ENCODE measurements around the gene RBMS1.
A peak's percentile ranks its signal among the peaks of the same experiment; 100 is the strongest.

RBMS1 gene

DNA sequence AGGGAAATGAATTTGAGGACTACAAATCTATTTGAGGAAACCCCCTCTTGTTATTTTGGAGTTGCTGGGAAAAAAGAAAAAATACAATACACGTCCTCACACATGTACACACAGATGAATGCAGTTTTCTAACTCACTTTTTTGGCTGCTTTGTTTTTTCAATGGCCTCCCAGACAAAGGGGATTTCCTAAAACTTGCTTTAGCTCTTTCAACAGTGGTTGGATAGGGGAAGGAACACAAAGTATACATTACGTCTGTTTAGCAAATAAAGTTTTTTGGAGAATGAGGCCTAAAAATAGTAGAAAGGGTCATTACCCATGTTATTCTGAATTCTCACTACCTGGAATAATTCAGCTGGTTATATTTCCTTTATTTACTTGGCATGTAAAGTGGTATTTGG is 168.2 kb downstream of the RBMS1 start:
- H3K9me2 ChIP-seq (replicated peaks; ENCODE audit: low read depth, low read length): no peaks in the 10 kb centered on the region
- TF ChIP-seq EZH2phosphoT487 (IDR thresholded peaks at IDR 0.05; ENCODE audit: borderline replicate concordance) (no peak), CTCF (conservative IDR thresholded peaks at IDR 0.05; ENCODE audit: low read length) (no peak)
- no peaks in the 10 kb centered on the region for H3F3A ChIP-seq (ENCODE audit: low read depth)
- no peak overlapping the region for H3K9ac ChIP-seq (ENCODE audit: low read depth, low read length, poor library complexity, severe bottlenecking)
- H3K36me3 ChIP-seq (ENCODE audit: insufficient read depth, low read length): peaks cover 9% of the 10 kb centered on the region; the same call in 1 of the 2 replicates
- H3K4me3 ChIP-seq (ENCODE audit: low read length, poor library complexity, severe bottlenecking): no peak overlapping the region
- no peaks in the 10 kb centered on the region for H3K9me3 ChIP-seq (ENCODE audit: insufficient read depth, low read depth, low read length)
- H3K4me1 ChIP-seq (ENCODE audit: insufficient read depth, low read length, poor library complexity, severe bottlenecking): peaks cover 3% of the 10 kb centered on the region
- no peaks in the 10 kb centered on the region for H3K27me3 ChIP-seq (ENCODE audit: insufficient read depth, low read length, poor library complexity, severe bottlenecking)
- H2AFZ ChIP-seq (ENCODE audit: low read length): no peak overlapping the region
- H4K20me1 ChIP-seq (ENCODE audit: insufficient read depth, low read length, poor library complexity, severe bottlenecking): peaks cover 11% of the 10 kb centered on the region
- peaks cover 93% of the 10 kb centered on the region for H3K79me2 ChIP-seq (ENCODE audit: insufficient read depth, low read length)
- no peak overlapping the region for H3K4me2 ChIP-seq (ENCODE audit: low read depth, low read length, poor library complexity, severe bottlenecking)

GRCh38 chr2:160324917-160325316 is 168.7 kb downstream of the RBMS1 start:
- Histone ChIP-seq H3K4me2 (ENCODE audit: low read depth, low read length, poor library complexity, severe bottlenecking) (no peak overlapping the region), H3K9ac (ENCODE audit: low read depth, low read length, poor library complexity, severe bottlenecking) (no peak overlapping the region), H3K9me3 (ENCODE audit: insufficient read depth, low read depth, low read length) (no peaks in the 10 kb centered on the region), H3K27me3 (ENCODE audit: insufficient read depth, low read length, poor library complexity, severe bottlenecking) (no peaks in the 10 kb centered on the region), H3K4me3 (ENCODE audit: low read length, poor library complexity, severe bottlenecking) (no peak overlapping the region), H3K9me2 (replicated peaks; ENCODE audit: low read depth, low read length) (no peaks in the 10 kb centered on the region), H4K20me1 (ENCODE audit: insufficient read depth, low read length, poor library complexity, severe bottlenecking) (peaks cover 11% of the 10 kb centered on the region), H3K4me1 (ENCODE audit: insufficient read depth, low read length, poor library complexity, severe bottlenecking) (peaks cover 3% of the 10 kb centered on the region), H3F3A (ENCODE audit: low read depth) (no peaks in the 10 kb centered on the region), H3K36me3 (ENCODE audit: insufficient read depth, low read length) (peaks cover 4% of the 10 kb centered on the region; the same call in 1 of the 2 replicates), H3K79me2 (ENCODE audit: insufficient read depth, low read length) (peaks cover 93% of the 10 kb centered on the region), H2AFZ (ENCODE audit: low read length) (no peak overlapping the region)
- no peak for TF ChIP-seq CTCF (conservative IDR thresholded peaks at IDR 0.05; ENCODE audit: low read length)
- TF ChIP-seq EZH2phosphoT487 (IDR thresholded peaks at IDR 0.05; ENCODE audit: borderline replicate concordance): no peak

DNA sequence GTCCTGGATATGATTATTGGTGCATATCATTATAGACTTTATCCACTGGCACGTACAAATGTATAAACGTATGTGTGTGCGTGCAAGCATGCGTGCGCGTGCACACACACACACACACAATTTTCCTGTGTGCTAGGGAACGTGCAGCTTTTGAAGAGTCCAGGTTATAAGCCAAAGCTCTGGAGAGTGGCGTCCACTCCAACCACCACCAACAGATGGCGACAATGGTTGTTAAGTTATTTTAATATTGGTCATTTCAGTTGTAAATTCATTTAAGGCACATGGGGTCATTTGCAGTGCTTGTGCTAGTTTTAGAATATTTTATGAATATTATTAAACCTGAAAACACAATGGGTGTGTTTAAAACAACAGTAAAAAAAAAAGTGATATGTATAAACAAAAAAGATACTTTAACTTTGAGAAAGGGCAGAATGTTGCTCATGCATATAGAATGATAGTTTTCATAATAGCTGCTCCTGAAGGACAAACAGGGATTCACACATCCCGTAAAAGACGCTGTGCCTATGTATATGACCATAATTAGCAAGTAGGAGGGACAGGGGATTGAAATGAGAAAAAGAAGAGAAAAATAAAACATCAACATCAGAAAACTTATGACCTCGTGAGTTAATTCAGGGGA is 169.3 kb downstream of the RBMS1 start:
- Histone ChIP-seq H3K4me3 (ENCODE audit: low read length, poor library complexity, severe bottlenecking) (no peak overlapping the region), H3K9ac (ENCODE audit: low read depth, low read length, poor library complexity, severe bottlenecking) (no peak overlapping the region), H3K27me3 (ENCODE audit: insufficient read depth, low read length, poor library complexity, severe bottlenecking) (no peaks in the 10 kb centered on the region), H3K9me2 (replicated peaks; ENCODE audit: low read depth, low read length) (no peaks in the 10 kb centered on the region), H3K9me3 (ENCODE audit: insufficient read depth, low read depth, low read length) (no peaks in the 10 kb centered on the region), H2AFZ (ENCODE audit: low read length) (no peak overlapping the region), H4K20me1 (ENCODE audit: insufficient read depth, low read length, poor library complexity, severe bottlenecking) (peaks cover 11% of the 10 kb centered on the region), H3F3A (ENCODE audit: low read depth) (no peaks in the 10 kb centered on the region), H3K79me2 (ENCODE audit: insufficient read depth, low read length) (peaks cover 93% of the 10 kb centered on the region), H3K36me3 (ENCODE audit: insufficient read depth, low read length) (0 out of 2 replicates have a peak, but pooled peaks cover under 1% of the 10 kb centered on the region), H3K4me2 (ENCODE audit: low read depth, low read length, poor library complexity, severe bottlenecking) (no peak overlapping the region), H3K4me1 (ENCODE audit: insufficient read depth, low read length, poor library complexity, severe bottlenecking) (peaks cover 3% of the 10 kb centered on the region)
- no peak for TF ChIP-seq EZH2phosphoT487 (IDR thresholded peaks at IDR 0.05; ENCODE audit: borderline replicate concordance)
- TF ChIP-seq CTCF (conservative IDR thresholded peaks at IDR 0.05; ENCODE audit: low read length): peak; percentile 80
